Islet of Langerhans (tissue), 1 donor: ENCODE measurements around the gene AFF3.
"Not testable (repeated sequence)": the region's sequence is repeated elsewhere in the genome, so short reads cannot be mapped to it uniquely, and the experiment has no call there.

Experiments used
- FAIRE-seq: peaks from one replicate; lab custom pipeline; 2011; peaks lifted over from hg19 to GRCh38; lab: Jason Lieb, UNC

The AFF3 gene

DNA sequence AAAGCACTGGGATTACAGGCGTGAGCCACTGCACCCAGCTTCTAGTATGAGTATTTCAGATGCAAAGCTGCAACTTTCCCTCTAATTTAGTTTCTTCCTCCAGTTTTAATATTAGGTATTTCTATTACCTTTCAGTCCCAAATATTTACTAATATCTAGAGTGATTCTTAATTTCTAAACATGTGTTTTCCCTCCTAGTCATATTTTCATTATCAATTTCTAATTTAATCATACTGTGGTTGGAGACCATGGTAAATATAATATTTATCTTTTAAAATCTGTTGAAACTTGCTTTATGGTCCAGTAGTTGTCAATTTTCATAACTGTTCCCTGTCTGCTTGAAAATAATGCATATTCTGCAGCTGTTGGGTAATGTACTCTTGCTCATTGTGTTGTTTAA, 406.6 kb downstream of the AFF3 start:
- FAIRE-seq: no peak

DNA sequence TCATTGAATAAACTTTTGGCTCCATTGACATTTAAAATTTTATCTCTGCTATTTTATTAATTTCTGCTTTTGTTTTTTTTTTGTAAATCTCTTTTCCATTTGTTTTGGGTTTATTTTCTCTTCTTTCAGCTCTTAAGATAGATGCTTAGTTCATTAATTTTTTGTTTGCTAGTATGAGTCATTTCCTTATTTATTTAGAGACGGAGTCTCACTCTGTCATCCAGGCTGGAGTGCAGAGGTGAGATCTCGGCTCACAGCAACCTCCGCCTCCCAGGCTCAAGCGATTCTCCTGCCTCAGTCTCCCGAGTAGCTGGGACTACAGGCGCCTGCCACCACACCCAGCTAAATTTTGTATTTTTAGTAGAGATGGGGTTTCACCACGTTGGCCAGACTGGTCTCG, 407.1 kb downstream of the AFF3 start:
- not testable (repeated sequence) for FAIRE-seq

DNA sequence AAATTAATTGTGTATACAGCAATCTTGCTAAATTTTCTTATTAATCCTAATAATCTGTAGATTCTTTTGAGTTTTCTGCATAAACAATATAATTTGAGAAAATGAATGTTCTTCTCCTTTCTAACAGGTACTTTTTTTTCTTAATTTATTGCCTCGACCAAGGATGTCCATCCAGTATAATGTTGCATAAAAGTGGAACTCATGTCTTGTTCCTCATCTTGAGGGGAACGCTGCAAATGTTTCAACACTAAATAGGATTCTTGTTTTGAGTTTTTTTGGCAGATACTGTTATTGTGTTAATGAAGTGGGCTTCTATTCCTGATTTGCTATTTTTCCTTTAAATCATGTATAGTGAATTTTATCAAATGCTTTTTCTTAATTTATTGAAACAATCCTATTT, 408.2 kb downstream of the AFF3 start:
- FAIRE-seq: no peak

DNA sequence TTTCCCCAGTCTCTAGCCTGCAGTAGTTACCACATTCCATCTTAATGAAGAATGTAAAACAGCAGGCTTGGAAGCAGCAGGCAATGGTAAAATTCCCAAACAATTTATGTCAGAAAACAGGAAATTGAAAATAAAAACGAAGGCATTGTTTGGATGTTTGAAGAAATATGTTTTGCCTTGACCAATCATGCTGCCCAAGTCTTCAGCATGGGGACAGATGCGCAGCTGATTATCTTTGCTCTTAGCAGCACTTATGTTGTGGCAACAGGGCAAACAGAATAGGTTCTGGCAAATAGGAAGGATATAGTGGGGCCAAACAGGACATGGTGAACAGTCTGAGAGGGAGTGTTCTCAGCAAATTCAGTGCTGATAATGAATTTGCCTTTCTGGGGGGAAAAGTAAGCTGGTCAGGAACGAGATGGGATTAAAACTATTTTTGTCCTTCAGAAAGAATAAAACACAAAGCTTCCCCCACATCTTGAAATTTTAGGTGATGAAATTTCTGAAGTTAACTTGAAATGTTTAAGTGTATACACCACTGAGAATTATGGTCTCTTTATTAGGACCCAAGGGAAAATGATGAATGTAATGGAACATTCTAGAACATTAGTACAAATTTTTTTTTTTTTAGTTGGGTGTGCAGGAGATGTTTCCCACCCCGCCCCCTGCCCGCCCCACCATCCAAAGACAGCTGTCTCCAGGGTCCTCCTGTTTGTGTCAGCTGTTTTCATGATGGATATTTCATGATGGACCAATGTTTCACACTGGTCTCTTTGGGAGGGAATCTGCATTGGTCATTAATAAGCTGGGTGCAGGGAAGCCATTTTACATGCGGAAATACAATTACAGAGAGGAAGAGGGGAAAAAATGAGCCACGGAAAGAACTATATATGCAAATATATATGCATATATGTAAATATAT, 413.0 kb downstream of the AFF3 start:
- no peak for FAIRE-seq

DNA sequence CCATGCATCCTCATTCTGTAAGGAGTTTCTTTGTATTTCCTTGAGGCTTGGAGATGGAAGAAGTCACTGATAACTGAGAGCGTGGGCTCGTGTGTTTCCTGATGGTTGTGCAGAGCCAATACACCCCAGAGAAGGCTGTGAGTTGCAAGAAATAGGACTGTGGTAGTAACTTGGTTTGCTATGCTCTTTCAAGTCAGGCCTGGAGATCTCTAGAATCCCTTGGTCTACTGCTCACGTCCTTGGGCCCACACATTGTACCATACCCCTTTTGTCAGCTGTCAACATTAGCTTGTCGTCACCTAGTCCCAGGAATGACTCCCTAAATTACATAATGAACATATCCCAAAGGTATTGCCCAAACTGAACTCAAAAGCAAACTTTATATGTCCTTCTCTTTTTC, 414.2 kb downstream of the AFF3 start:
- FAIRE-seq: no peak

DNA sequence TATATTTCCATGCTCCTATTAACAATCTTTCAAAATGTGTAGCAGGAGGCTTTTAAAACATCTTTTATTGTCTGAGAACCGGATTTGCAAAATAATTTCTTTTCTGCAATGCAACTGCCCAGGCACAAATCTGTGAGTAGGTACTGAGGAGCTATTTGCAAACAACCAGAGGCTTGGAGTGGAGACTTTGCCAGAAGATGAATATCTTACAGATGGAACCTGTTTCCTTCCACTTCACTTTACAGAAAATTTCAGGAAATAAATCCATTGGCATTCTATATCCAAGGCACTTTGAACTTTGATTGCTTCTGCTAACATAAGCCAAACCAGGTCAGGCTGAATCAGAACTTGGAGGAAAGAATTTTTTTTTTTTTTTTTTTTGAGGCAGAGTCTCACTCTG, 415.2 kb downstream of the AFF3 start:
- no peak for FAIRE-seq

DNA sequence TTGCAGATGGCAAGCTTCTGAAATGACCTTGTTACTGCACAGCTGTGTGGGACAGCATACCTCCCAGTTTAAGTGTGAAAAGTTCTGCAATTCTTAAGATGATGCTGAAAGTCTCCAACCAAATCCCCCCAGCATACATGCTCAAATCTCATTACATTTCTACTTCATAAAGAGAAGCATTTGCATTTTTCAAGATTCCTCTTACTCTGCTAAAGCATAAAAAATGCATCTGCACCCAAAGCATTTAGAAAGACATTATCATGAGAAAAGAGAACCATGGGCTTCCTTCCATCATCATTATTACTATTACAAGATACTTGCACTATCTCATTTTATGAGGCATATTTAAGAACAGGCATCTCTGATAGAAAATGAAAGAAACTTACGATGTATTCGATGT, 415.7 kb downstream of the AFF3 start:
- no peak for FAIRE-seq

DNA sequence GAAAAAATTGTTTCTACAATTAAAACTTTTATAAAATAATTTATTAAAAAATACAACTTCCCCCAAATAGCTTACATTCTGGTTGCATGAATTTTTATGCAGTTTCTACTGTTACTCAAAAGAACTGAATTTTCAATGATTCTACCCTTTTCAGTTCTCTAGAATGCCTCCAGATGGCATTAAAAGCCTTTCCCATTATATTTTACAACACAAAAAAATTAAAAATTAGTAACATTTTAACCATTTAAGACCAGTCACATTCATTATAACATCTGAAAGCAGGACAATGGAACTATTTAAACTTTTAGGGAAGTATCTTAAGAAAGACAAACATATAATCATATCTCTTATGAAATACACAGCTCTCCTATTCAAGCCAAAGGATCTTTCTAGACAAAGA, 416.6 kb downstream of the AFF3 start:
- no peak for FAIRE-seq

DNA sequence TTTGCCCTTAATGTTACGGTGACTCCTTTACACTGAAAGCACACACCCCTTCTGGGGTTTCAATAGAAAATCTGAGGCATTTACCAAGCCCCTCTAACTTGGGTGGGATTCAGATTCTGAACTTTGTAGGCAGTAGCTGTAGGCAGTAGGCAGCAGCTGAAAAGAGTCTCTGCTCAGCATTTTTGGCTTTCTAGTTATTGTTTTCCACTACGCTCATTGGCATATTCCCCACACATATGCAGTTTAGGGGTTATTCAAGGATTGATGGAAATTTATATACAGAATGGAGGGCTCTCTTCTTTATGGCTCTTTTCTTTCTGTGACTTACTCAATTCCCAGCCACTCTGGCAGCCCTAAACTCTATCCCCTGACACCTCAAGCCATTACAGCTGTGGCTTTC, 419.9 kb downstream of the AFF3 start:
- no peak for FAIRE-seq

DNA sequence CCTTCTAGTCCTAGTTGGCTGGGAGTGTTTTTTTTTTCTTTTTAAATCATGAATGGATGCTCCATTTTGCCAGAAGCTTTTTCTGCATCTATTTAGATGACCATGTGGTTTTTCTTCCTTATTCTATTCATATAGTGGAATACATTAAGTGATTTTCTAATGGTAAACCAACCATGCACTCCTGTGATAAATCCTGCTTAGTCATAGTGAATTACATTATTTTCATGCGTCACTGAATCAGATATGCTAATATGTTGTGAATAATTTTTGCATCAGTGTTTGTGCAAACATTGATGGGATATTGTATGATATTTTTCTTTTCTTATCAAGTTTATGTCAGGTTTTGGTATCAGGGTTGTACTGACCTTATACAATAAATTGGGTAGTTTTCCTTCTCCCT, 423.3 kb downstream of the AFF3 start:
- FAIRE-seq: no peak

DNA sequence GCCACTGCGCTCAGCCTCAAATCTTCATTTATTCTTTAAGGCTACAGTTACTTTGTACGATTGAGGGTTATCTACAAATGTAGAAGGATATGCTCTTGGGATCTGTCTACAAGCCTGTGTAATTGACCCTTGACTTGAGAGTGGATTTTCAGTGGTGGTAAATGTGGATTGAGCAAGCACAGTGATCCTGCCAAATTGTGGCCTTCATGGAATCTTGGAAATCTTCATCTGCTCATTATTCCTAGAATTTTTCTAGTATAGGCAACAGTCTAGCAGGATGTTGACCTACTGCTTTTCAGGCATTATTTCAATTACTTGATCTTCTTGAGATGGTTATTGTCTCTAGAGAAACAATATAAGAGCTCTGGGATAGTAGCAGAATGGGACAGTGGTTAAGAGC, 426.4 kb downstream of the AFF3 start:
- FAIRE-seq: no peak

DNA sequence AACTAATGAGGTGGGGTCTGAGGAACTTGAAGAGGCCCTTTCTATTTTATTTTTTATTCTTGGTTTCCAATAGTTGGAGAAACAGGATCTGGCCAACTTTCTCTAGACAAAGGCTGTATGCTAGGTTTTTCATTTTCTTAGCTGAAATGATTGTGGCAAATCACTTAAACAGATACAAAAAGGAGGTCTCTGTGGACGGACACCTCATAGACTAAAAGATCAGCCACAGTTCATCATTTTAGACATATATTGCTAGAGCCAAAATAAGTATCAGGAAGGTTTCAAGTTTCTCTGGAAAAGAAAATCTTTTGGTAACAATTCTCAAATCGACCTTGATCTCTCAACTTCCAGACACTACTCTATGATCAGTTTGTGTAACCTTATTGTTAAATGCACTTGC, 428.0 kb downstream of the AFF3 start:
- no peak for FAIRE-seq

DNA sequence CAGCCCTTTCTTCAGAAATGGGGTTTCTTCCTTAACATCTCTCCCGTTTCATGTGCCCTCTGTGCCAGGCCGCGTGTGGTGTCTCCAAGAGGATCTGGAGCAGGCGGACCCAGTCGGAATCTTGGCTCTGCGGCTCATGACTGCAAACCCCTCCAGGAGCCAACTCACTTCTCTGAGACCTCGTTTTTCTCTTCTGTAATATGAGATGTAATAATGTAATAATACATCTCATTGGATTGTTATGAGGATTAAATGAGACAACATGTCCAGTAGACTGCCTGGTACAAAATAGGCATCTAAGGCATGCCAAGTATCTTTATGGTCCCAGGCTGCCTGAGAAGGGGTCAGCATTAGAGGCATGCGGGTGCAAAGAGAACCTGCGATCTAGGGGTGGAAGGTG, 431.2 kb downstream of the AFF3 start:
- no peak for FAIRE-seq

DNA sequence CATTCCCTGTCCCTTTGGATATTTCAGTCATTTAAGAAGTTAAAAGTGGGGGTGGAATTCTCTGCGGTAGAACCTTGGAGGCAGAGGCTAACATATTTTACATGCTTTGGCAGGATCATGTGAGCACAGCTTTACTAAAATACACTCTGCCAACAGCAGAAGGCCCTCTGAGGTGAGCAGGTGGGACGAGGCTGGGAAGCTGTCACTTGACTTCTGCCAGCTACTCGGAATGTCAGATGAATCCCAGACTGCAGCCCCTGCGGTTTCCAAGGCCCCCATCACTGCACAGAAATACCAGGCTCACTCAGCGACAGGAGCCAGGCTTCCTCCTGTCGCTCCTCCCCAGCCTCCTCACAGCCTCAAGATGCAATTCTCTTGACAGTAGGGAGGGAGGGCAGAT, 431.7 kb downstream of the AFF3 start:
- no peak for FAIRE-seq

DNA sequence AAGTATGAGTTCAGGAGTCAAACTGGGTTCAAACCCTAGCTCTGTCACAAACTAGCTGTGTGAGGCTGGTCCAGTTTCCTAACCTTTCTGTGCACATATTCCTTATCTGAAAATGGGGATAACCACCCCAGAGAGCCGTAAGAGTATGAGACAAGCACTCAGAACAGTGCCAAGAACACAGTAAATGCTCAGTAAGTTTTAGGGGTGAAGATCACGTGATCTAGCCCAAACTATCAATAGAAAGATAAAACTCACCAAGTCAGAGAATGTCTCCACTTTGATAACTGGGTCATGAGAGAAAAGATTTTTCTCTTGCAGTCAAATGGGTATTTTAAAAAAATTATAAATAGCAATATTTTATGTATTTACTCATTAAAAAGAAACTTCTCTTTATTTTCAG, 433.2 kb downstream of the AFF3 start:
- FAIRE-seq: no peak

DNA sequence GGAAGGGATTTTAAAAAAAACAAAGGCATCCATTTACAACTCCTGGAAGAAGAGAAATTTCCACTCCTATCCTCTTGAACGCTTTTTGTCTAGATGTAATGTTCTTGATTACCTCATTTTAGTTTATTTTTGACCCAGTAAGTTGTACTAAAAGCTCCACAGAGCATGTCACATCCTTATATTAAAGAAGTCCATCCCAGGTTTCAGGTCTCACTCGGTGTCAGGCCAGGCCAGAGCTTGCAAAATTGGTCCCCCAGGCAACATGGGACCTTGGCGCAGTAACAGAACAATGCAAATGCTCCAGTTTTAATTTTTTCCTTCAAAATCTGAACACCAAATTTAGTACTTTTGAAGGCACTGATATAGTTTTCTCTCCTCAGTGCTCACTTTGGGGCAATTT, 434.2 kb downstream of the AFF3 start:
- FAIRE-seq: no peak

DNA sequence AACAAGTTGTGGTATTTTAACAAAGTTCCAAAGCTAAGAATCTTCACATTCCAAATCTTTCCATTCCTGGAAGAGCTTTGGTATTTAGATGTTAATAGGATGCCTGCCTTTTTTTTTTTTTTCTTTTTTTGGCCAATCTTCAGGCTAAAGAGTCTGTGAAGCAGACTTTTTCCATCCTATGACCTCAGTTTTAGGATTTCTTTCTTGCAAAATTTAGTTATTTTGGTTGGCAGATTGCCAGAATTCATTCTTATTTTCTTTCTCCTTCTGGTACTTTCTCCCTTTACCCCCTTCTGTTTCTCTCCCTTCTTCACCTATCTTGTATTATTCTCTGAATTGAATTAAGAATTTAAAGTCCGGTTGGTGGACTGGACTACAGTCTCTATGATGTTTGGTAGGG, 434.8 kb downstream of the AFF3 start:
- FAIRE-seq: no peak

DNA sequence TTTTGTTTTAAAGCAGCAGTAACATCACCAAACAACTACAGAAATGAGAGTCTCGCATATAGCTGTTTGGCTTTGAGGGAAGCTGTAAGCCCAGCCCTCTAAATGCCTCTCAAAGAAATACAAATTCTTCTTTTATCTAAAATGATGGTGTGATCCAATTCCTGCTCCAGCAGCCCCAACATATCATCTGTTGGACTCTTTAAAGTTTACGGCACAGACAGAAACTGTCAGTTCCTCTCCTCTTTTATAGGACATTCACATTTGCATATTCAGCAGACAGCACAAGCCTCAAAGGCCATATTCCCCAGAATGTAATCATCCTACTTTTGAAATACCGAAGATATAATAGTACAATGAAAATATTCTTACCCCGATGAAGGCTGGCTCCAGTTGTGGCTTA, 435.7 kb downstream of the AFF3 start:
- no peak for FAIRE-seq

DNA sequence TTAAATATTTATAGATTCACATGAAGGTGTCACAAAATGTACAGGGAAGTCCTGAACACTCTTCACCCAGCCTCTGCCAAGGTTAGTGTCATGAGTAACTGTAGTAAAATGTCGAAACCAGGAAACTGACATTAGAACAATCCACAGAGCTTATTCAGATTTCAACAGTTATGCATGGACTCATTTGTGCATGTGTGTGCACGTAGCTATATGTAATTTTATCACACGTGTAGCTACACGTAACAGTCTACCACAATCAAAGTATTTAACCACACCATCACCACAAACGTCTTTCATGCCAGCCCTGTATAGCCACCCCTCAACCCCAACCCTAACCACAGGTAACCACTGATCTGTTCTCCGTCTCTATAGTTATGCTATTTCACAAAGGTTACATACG, 440.9 kb downstream of the AFF3 start:
- no peak for FAIRE-seq

DNA sequence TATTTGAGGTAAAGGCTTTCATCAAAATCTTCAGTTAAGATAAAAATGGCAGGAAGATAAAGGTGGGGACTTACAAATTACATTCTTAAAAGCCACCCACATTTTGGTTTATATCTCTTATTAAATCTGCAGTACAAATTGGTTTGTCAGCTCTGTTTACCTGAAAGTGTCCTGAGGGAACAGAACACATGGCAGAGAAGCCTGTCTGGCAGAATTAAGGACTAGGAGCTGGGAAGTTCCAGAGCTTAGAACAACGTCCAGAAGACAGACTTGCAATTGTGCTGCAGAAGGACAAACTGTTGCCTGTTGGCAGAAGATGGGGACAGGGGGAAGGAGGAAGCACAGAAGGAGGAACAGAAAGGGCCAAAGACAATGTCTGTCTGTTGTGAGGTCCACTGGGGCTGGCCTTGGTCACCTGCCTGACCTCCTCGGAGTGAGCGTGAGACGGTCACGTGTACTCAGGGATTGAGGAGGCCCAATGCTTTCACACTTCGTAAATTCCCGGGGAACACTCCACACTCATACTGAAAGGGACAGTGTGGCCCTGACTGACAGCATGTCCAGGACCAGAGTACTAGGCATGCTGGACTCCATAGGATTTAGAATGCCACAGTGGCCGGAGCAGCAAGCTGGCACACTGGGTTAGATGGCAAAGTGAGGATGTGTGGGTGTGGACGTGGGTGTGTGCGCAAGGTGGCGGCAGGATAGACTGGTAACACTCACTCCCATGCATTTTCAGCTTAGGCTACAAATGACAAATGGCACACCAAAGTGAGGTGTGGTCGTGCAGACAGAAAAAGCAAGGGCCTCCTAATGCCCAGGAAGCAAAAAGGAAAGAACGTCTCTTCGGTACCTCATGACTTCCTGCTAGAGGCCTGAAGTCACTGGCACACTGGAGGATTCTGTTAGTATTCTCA, 441.6 kb downstream of the AFF3 start:
- FAIRE-seq: no peak

DNA sequence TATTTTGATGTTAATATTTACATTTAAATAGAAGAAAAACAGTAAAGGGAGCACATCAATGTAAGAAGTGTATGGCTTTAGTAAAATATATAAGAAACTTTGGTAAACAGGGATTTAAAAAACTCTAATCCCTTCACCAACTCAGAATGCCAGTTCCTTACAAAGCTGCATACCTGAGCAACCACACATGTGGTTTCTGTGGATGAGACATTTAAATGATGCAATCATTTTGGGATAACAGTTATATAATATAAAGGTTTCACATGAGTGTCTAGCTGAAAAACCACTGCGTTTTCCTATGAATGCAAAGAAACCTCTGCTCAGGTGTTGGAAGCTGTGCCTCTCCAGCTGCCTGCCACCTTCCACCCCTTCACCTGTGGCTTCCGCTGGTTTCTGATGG, 443.5 kb downstream of the AFF3 start:
- FAIRE-seq: no peak

DNA sequence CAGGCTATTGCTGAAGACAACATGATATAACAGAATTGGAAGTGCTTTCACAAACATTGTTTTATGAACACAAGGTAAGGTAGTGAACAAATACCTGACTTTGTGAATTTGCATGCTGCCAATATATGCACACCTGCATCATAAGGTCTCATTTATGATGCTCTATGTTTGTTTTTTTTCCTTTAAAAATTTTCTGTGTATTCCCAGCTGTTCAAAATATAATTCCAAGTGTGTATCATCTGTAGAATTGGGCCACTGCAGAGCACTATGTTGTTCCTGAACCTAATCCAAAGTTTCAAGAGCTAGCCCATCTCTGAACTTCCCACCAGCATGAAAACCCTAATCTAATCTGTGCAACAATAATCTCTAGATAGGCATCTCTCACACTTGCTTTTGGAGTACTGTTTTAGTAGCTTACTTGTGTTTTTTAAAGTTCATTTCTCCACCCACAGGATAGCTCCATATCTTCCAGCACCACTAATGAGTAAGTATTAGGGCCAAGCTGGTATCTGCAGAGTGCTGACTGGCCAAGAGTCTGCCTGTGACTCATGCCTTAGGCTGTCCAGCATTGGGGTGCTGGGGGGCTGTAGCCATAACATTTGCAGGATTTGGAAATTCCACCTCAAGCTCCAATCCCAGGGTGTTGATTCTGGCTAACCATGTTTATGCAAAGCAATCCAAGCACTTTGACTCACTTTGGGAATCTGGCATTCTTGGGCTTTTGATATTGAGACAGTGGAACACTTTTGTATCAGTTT, 444.4 kb downstream of the AFF3 start:
- FAIRE-seq: no peak

DNA sequence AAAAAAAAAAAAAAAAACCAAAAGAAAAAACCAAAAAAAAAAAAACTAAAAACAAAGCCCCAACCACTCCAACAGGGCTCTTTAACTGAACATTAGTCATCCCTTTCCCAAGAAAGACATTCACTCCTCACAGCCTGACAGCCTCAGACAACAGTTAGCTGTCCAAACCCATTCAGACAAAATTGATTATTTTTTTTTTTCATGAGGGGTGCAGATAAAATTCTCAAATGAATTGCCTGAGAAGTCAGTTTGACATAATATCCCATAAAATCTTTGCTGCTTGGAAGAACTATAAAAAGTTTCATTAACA, 446.5 kb downstream of the AFF3 start:
- no peak for FAIRE-seq
